H1 (cell line): ENCODE data around the gene TIMM23. TPM values are rescaled to one million over a fixed set of nuclear protein-coding genes. Genes with fewer than 3 reads are reported as not detected.

Experiments
- CTCF ChIA-PET: fragments of 300-600 bp; sonication (Branson Sonifier 250); formaldehyde crosslinking; loops from one replicate; lab custom pipeline; 2021; ENCODE audit not compliant: partially characterized antibody; lab: Charles Lee
- POLR2A ChIA-PET: fragments of 300-600 bp; sonication (Branson Sonifier 250); formaldehyde crosslinking; loops from one replicate; lab custom pipeline; 2021; ENCODE audit warnings: inconsistent platforms; ENCODE audit not compliant: partially characterized antibody; lab: Charles Lee
- DNase-seq, 2 experiments: peaks; one replicate each; pipeline versions ENCODE4 v3.0.0 to v3.0.0-alpha.2; 2010 to 2022; ENCODE audit warnings: low spot score in 2 of 2, low read depth in 1 of 2, mixed read lengths in 1 of 2
- FAIRE-seq: peaks from 2 replicates; lab custom pipeline; 2011; peaks lifted over from hg19 to GRCh38; lab: Jason Lieb, UNC
- H2AFZ ChIP-seq: 2 replicates; pipeline ENCODE4 v1.8.1; 2012; ENCODE audit warnings: low read length, inconsistent platforms
- H2AK5ac ChIP-seq: 2 replicates; pipeline ENCODE4 v1.6.1; 2013; ENCODE audit warnings: low read depth, low read length
- H2BK120ac ChIP-seq: replicated peaks from 2 replicates; pipeline ENCODE3; 2013; ENCODE audit warnings: low read depth, low read length, inconsistent platforms
- H2BK12ac ChIP-seq: 2 replicates; pipeline ENCODE4 v1.6.1; 2013; ENCODE audit warnings: low read depth, low read length
- H2BK15ac ChIP-seq: 2 replicates; pipeline ENCODE4 v1.6.1; 2013; ENCODE audit warnings: low read length
- H2BK20ac ChIP-seq: 2 replicates; pipeline ENCODE4 v1.6.1; 2013; ENCODE audit warnings: low read length
- H2BK5ac ChIP-seq: 2 replicates; pipeline ENCODE4 v1.6.1; 2013; ENCODE audit warnings: low read depth, low read length
- H3K14ac ChIP-seq: 2 replicates; pipeline ENCODE4 v1.6.1; 2013; ENCODE audit warnings: inconsistent platforms; ENCODE audit not compliant: insufficient read length
- H3K18ac ChIP-seq: 2 replicates; pipeline ENCODE4 v1.6.1; 2013; ENCODE audit warnings: low read length; ENCODE audit errors: extremely low read depth
- H3K23ac ChIP-seq: 2 replicates; pipeline ENCODE4 v1.6.1; 2013; ENCODE audit warnings: inconsistent platforms; ENCODE audit not compliant: insufficient read length
- H3K23me2 ChIP-seq: 2 replicates; pipeline ENCODE4 v1.6.1; 2013; ENCODE audit warnings: low read depth, low read length
- H3K27ac ChIP-seq: 2 replicates; pipeline ENCODE4 v1.6.1; 2011; ENCODE audit warnings: low read depth, low read length, inconsistent platforms
- H3K27me3 ChIP-seq, 4 experiments: replicated peaks in 1 of 4; 1 replicate in 1 of 4; 2 replicates in 3 of 4; pipeline versions ENCODE4 v1.6.1 to v1.8.1; 2011 to 2013; ENCODE audit warnings: low read length in 3 of 4, mild to moderate bottlenecking in 3 of 4, inconsistent platforms in 2 of 4, mixed read lengths in 2 of 4, moderate library complexity in 1 of 4; ENCODE audit not compliant: control insufficient read depth in 3 of 4, insufficient read depth in 3 of 4; ENCODE audit errors: extremely low read depth in 1 of 4
- H3K36me3 ChIP-seq, 4 experiments: 2 replicates each; pipeline versions ENCODE4 v1.6.1 to v1.8.1; 2011 to 2013; ENCODE audit warnings: mild to moderate bottlenecking in 4 of 4, low read length in 3 of 4, moderate library complexity in 2 of 4, control low read depth in 1 of 4, inconsistent platforms in 1 of 4; ENCODE audit not compliant: insufficient read depth in 4 of 4, control insufficient read depth in 2 of 4
- H3K4ac ChIP-seq: replicated peaks from 2 replicates; pipeline ENCODE3; 2013; ENCODE audit warnings: low read length, low read depth, mixed read lengths, inconsistent platforms; ENCODE audit not compliant: insufficient read length
- H3K4me1 ChIP-seq, 4 experiments: replicated peaks in 1 of 4; 1 replicate in 1 of 4; 2 replicates in 3 of 4; pipeline versions ENCODE4 v1.6.1 to v1.8.1; 2011 to 2013; ENCODE audit warnings: low read length in 3 of 4, inconsistent platforms in 2 of 4, mixed read lengths in 1 of 4; ENCODE audit not compliant: insufficient read depth in 4 of 4, control insufficient read depth in 3 of 4
- H3K4me2 ChIP-seq, 2 experiments: 2 replicates each; pipeline versions ENCODE4 v1.6.1 to v1.8.1; 2011 to 2013; ENCODE audit warnings: low read depth in 2 of 2, low read length in 2 of 2, control low read depth in 1 of 2, inconsistent platforms in 1 of 2, mild to moderate bottlenecking in 1 of 2; ENCODE audit not compliant: insufficient read depth in 1 of 2
- H3K4me3 ChIP-seq, 4 experiments: fragments of 200-600, 300-600 bp in 1 of 4; sonication (generic), shearing (Covaris generic), sonication (Bioruptor Twin) in 1 of 4; 2 replicates each; pipeline versions ENCODE4 v1.5.1 to v1.8.1; 2011 to 2016; ENCODE audit warnings: low read length in 4 of 4, low read depth in 3 of 4, control low read depth in 2 of 4, inconsistent platforms in 2 of 4, mild to moderate bottlenecking in 2 of 4, mixed read lengths in 1 of 4, moderate library complexity in 1 of 4; ENCODE audit not compliant: insufficient read depth in 2 of 4; ENCODE audit errors: extremely low read depth in 1 of 4
- H3K56ac ChIP-seq: replicated peaks from 2 replicates; pipeline ENCODE3; 2013; ENCODE audit warnings: low read depth, mild to moderate bottlenecking, mixed read lengths, low read length, inconsistent platforms; ENCODE audit not compliant: insufficient read length
- H3K79me1 ChIP-seq: 2 replicates; pipeline ENCODE4 v1.6.1; 2013; ENCODE audit warnings: low read depth, low read length, control low read depth
- H3K79me2 ChIP-seq, 2 experiments: 2 replicates each; pipeline versions ENCODE4 v1.6.1 to v1.8.1; 2012 to 2013; ENCODE audit warnings: low read length in 2 of 2, mild to moderate bottlenecking in 2 of 2, inconsistent platforms in 1 of 2; ENCODE audit not compliant: insufficient read depth in 2 of 2, control insufficient read depth in 1 of 2
- H3K9ac ChIP-seq, 4 experiments: replicated peaks in 1 of 4; 1 replicate in 1 of 4; 2 replicates in 3 of 4; pipeline versions ENCODE4 v1.6.1 to v1.8.1; 2011 to 2013; ENCODE audit warnings: low read depth in 3 of 4, low read length in 3 of 4, control low read depth in 2 of 4, mild to moderate bottlenecking in 2 of 4, moderate library complexity in 2 of 4, inconsistent platforms in 1 of 4; ENCODE audit errors: extremely low read depth in 1 of 4
- H3K9me3 ChIP-seq, 2 experiments: 2 replicates each; pipeline versions ENCODE4 v1.6.1 to v1.8.1; 2012 to 2013; ENCODE audit warnings: mild to moderate bottlenecking in 2 of 2, moderate library complexity in 2 of 2, control low read depth in 1 of 2, inconsistent platforms in 1 of 2, low read depth in 1 of 2, low read length in 1 of 2, mixed read lengths in 1 of 2; ENCODE audit not compliant: insufficient read depth in 2 of 2
- H4K20me1 ChIP-seq, 2 experiments: replicated peaks in 1 of 2; 2 replicates each; pipeline versions ENCODE3 to v1.8.1; 2011 to 2013; ENCODE audit warnings: inconsistent platforms in 2 of 2, low read length in 2 of 2, mild to moderate bottlenecking in 1 of 2; ENCODE audit not compliant: insufficient read depth in 2 of 2, control insufficient read depth in 1 of 2
- H4K5ac ChIP-seq: 2 replicates; pipeline ENCODE4 v1.6.1; 2013; ENCODE audit warnings: low read length, low read depth, mixed read lengths, inconsistent platforms; ENCODE audit not compliant: insufficient read length
- H4K8ac ChIP-seq: 2 replicates; pipeline ENCODE4 v1.8.0; 2013; ENCODE audit warnings: mild to moderate bottlenecking, moderate library complexity, low read length, inconsistent platforms; ENCODE audit not compliant: insufficient read depth; ENCODE audit errors: extremely low read depth
- H4K91ac ChIP-seq: replicated peaks from 2 replicates; pipeline ENCODE3; 2013; ENCODE audit warnings: low read length, mixed read lengths, inconsistent platforms; ENCODE audit not compliant: insufficient read length
- BCL11A ChIP-seq, 2 experiments: IDR thresholded peaks; one replicate each; pipeline ENCODE4 v1.6.1; 2011; ENCODE audit warnings: low read depth in 2 of 2, low read length in 2 of 2, mild to moderate bottlenecking in 2 of 2
- CHD2 ChIP-seq: IDR thresholded peaks from 2 replicates; pipeline ENCODE4 v1.6.1; 2012; ENCODE audit warnings: low read length, improper control_type of control experiment
- CREB1 ChIP-seq: IDR thresholded peaks from 2 replicates; pipeline ENCODE4 v1.6.1; 2012; ENCODE audit warnings: inconsistent platforms
- KDM4A ChIP-seq: IDR thresholded peaks from one replicate; pipeline ENCODE4 v1.7.1; 2012; ENCODE audit warnings: low read depth, mild to moderate bottlenecking, moderate library complexity, low read length, inconsistent platforms; ENCODE audit not compliant: severe bottlenecking
- SIX5 ChIP-seq: IDR thresholded peaks from 2 replicates; pipeline ENCODE4 v1.6.1; 2011; ENCODE audit warnings: mild to moderate bottlenecking, low read depth, low read length
- TAF1 ChIP-seq: IDR thresholded peaks from 2 replicates; pipeline ENCODE4 v1.6.1; 2011; ENCODE audit warnings: mild to moderate bottlenecking, low read depth, low read length
- TAF7 ChIP-seq: optimal IDR thresholded peaks from 2 replicates; pipeline ENCODE3; 2011; ENCODE audit warnings: low read depth, mild to moderate bottlenecking, inconsistent platforms, low read length, moderate library complexity, borderline replicate concordance
- WGBS, 2 experiments: shearing (Covaris generic) in 1 of 2; methylation state at CpG; one replicate each; pipeline versions ENCODE4 v1.1.6 to v1.1.7; 2013 to 2015; ENCODE audit warnings: low lambda C conversion rate in 2 of 2, mixed read lengths in 2 of 2, inconsistent platforms in 1 of 2, low coverage in 1 of 2, missing lambda C conversion rate in 1 of 2; ENCODE audit not compliant: insufficient replicate concordance in 2 of 2, insufficient coverage in 1 of 2, insufficient read length in 1 of 2; ENCODE audit errors: extremely low coverage in 1 of 2, missing lambda C conversion rate in 1 of 2; 5-methylcytosine and 5-hydroxymethylcytosine counted together
- polyA plus RNA-seq, 7 experiments: library from polyadenylated mRNA; depleted of rRNA in 3 of 7; stranded (reverse) in 5 of 7; unstranded in 2 of 7; fragments of >200 nt in 5 of 7; fragments of 200-250 nt in 2 of 7; gene quantifications; 1 replicate in 5 of 7; 2 replicates in 1 of 7; 4 replicates in 1 of 7; pipeline versions ENCODE4 v1.2.1 to v1.2.3, GENCODE V29; 2011 to 2013; ENCODE audit warnings: missing spikeins in 2 of 7, mixed read lengths in 2 of 7
- total RNA-seq: library from RNA; stranded (reverse); fragmentation: NEBNext Ultra II Directional; extraction: Animal tissue kit (Norgen Biotek cat#: 25700); gene quantifications from 2 replicates; pipeline ENCODE4 v1.2.1, GENCODE V29; 2021
- TF ChIP-seq, protein P1 (sequence below): IDR thresholded peaks from 2 replicates; pipeline ENCODE4 v1.6.1; 2012; ENCODE audit warnings: low read length, inconsistent platforms

TIMM23 gene
- total and polyA plus RNA-seq, 2 of the 8 experiments (the other 6 are each of a cell fraction or from before 2014, with no cell fraction given) = 101 to 130 TPM

DNA sequence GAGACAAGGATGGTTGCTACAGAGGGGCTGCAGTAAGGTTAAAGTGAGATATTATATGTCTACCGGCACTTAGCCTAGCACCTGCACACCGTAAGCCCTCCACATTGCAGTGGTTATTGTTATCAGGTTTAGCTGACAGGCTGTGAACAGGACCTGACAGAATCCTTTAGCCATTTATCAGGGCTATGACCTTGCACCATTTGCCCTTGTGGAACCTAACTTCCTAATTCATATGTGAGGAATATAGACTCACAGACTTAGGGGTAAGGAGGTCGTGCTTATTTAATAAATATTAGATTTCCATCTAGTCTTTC, 48.0 kb downstream of the TIMM23 start:
- H3K4me2 ChIP-seq = no peak overlapping the region
- H2AFZ ChIP-seq = no peak overlapping the region
- CTCF ChIA-PET = interaction anchor here (2.2 kb wide), 1 partner anchor 208 kb away, joined by 7 read pairs; no protein-coding TSS in a partner anchor
- H4K5ac ChIP-seq = no peak overlapping the region
- peaks cover 10 to 12% of the 10 kb centered on the region in 2 experiments for H4K20me1 ChIP-seq
- H3K4me1 ChIP-seq = peaks cover 0 to 7% (median 3%) of the 10 kb centered on the region in 4 experiments; a peak in 3 of 7 replicates
- 84% methylated on average over 3 of the region's 3 CpGs; no CpG with 5 or more reads in 1 of the 2 experiments for WGBS, 2 experiments
- no peak overlapping the region; the same call in 1 of the 2 replicates for H3K18ac ChIP-seq
- H3K9me3 ChIP-seq = no peaks in the 10 kb centered on the region
- no peak overlapping the region for H3K14ac ChIP-seq
- no peak overlapping the region for H3K4me3 ChIP-seq
- H3K23me2 ChIP-seq = no peaks in the 10 kb centered on the region; the same call in 1 of the 2 replicates
- H3K27ac ChIP-seq = no peak overlapping the region
- H2AK5ac ChIP-seq = no peak overlapping the region
- no peak overlapping the region for H4K91ac ChIP-seq
- DNase-seq (no peak), FAIRE-seq (no peak)
- H2BK120ac ChIP-seq = no peak overlapping the region
- TF ChIP-seq, protein P1, sequence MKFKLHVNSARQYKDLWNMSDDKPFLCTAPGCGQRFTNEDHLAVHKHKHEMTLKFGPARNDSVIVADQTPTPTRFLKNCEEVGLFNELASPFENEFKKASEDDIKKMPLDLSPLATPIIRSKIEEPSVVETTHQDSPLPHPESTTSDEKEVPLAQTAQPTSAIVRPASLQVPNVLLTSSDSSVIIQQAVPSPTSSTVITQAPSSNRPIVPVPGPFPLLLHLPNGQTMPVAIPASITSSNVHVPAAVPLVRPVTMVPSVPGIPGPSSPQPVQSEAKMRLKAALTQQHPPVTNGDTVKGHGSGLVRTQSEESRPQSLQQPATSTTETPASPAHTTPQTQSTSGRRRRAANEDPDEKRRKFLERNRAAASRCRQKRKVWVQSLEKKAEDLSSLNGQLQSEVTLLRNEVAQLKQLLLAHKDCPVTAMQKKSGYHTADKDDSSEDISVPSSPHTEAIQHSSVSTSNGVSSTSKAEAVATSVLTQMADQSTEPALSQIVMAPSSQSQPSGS = no peak
- TF ChIP-seq KDM4A = no peak
- TF ChIP-seq CHD2 = no peak
- no peak for TF ChIP-seq SIX5
- TF ChIP-seq CREB1 = no peak
- no peak for TF ChIP-seq BCL11A (IDR thresholded peaks at IDR 0.05; ENCODE audit: low read depth in 2 of 2, low read length in 2 of 2)
- no peak for TF ChIP-seq TAF1
- no peak for TF ChIP-seq TAF7
- peaks cover 3 to 73% of the 10 kb centered on the region in 2 experiments; a peak in 3 of 4 replicates for H3K79me2 ChIP-seq
- H3K27me3 ChIP-seq = no peaks in the 10 kb centered on the region
- no peak overlapping the region for H4K8ac ChIP-seq
- H3K36me3 ChIP-seq = peaks cover 0 to 5% (median under 1%) of the 10 kb centered on the region in 4 experiments; a peak in 3 of 8 replicates
- no peak overlapping the region for H3K56ac ChIP-seq
- H3K9ac ChIP-seq = no peak overlapping the region
- H2BK20ac ChIP-seq = no peak overlapping the region
- no peak overlapping the region for H3K4ac ChIP-seq
- no peak overlapping the region for H3K23ac ChIP-seq
- peaks cover 2% of the 10 kb centered on the region; the same call in 1 of the 2 replicates for H3K79me1 ChIP-seq
- no peak overlapping the region for H2BK5ac ChIP-seq
- H2BK12ac ChIP-seq = no peak overlapping the region
- H2BK15ac ChIP-seq = no peak overlapping the region
- POLR2A ChIA-PET = interaction anchor here (2.9 kb wide), 1 partner anchor 15 kb away, joined by 10 read pairs; no protein-coding TSS in a partner anchor
